Right kidney (tissue), 1 donor: Measurements from ENCODE around the gene FHOD1.

Experiments used
- DNase-seq: peaks from one replicate; pipeline ENCODE4 v3.0.0-alpha.2; 2016

FHOD1 gene

GRCh38 chr16:67249178-67250044, 2.1 kb upstream of the FHOD1 start:
- DNase-seq = no peak

GRCh38 chr16:67248401-67249177, 1.3 kb upstream of the FHOD1 start, which contains the start of gene SLC9A5:
Gene SLC9A5 (plus strand): TSS chr16:67248979. CDS start chr16:67249015, 36 bp downstream.
- peak; percentile 73 for DNase-seq

- DNase-seq = peak; percentile 40
Observed at GRCh38 chr16:67248073-67248400, 756 bp upstream of the FHOD1 start.

- DNase-seq = no peak
Observed at GRCh38 chr16:67246756-67247191, 507 bp downstream of the FHOD1 start.

GRCh38 chr16:67246081-67246755, 1.1 kb downstream of the FHOD1 start:
- DNase-seq = peak; percentile 96

- DNase-seq = no peak
Observed at GRCh38 chr16:67245674-67246080, 1.6 kb downstream of the FHOD1 start.

- no peak for DNase-seq
Observed at GRCh38 chr16:67245186-67245585, 2.1 kb downstream of the FHOD1 start.

- DNase-seq = no peak
Observed at GRCh38 chr16:67244387-67245185, 2.7 kb downstream of the FHOD1 start.

GRCh38 chr16:67243481-67243880, 3.8 kb downstream of the FHOD1 start:
- no peak for DNase-seq

GRCh38 chr16:67242138-67242730, 5.0 kb downstream of the FHOD1 start:
- no peak for DNase-seq

GRCh38 chr16:67241008-67241900, 6.0 kb downstream of the FHOD1 start:
- no peak for DNase-seq

- DNase-seq = no peak
Observed at GRCh38 chr16:67240506-67240905, 6.8 kb downstream of the FHOD1 start.

GRCh38 chr16:67238806-67239470, 8.3 kb downstream of the FHOD1 start:
- no peak for DNase-seq

GRCh38 chr16:67238278-67238575, 9.1 kb downstream of the FHOD1 start:
- DNase-seq = no peak

- DNase-seq = no peak
Observed at GRCh38 chr16:67237396-67238277, 9.6 kb downstream of the FHOD1 start.

GRCh38 chr16:67236563-67237395, 10.5 kb downstream of the FHOD1 start:
- no peak for DNase-seq

- DNase-seq = no peak
Observed at GRCh38 chr16:67235816-67236562, 11.3 kb downstream of the FHOD1 start.
